GM12878 (cell line): Measurements from ENCODE around the gene SEMA3B. TPM values are rescaled to one million over a fixed set of nuclear protein-coding genes. Genes with fewer than 3 reads are reported as not detected.

Source experiments
- ATAC-seq: fragments of 200-7000 bp; cut with Tn5 transposase; 3 replicates; pipeline ENCODE4 v1.9.1; 2020; ENCODE audit warnings: mild to moderate bottlenecking, moderate library complexity
- BruUV-seq: library from RNA; stranded (reverse); fragments of 400-500 nt; replicated peaks from 2 replicates; lab custom pipeline; 2021; lab: Mats Ljungman, UMichigan
- CTCF ChIA-PET: fragments of 300-600 bp; sonication (Branson Sonifier 250); formaldehyde crosslinking; extraction: SDS; loops from one replicate; lab custom pipeline; 2021; ENCODE audit warnings: inconsistent platforms; lab: Yijun Ruan, JAX
- POLR2A ChIA-PET: fragments of 350-600 bp; formaldehyde crosslinking; extraction: SDS; loops from one replicate; lab custom pipeline; 2021; ENCODE audit warnings: inconsistent platforms; lab: Charles Lee
- RAD21 ChIA-PET: fragments of 300-600 bp; sonication (Branson Sonifier 250); formaldehyde crosslinking; loops from one replicate; lab custom pipeline; 2023; ENCODE audit warnings: antibody characterized with exemption; ENCODE audit not compliant: unreplicated experiment; lab: Charles Lee
- SMC1A ChIA-PET: fragments of 300-600 bp; sonication (Branson Sonifier 250); formaldehyde crosslinking; loops from one replicate; lab custom pipeline; 2023; ENCODE audit not compliant: unreplicated experiment, uncharacterized antibody; lab: Charles Lee
- DNase-seq: peaks from one replicate; pipeline ENCODE4 v3.0.0-alpha.2; 2011; ENCODE audit warnings: low read depth, low spot score
- FAIRE-seq: peaks from 3 replicates; lab custom pipeline; 2011; peaks lifted over from hg19 to GRCh38; lab: Jason Lieb, UNC
- H2AFZ ChIP-seq: 2 replicates; pipeline ENCODE4 v1.6.0; 2011; ENCODE audit warnings: low read depth, low read length, control low read depth; ENCODE audit not compliant: control insufficient read depth
- H3K27ac ChIP-seq: 2 replicates; pipeline ENCODE4 v1.5.1; 2011; ENCODE audit warnings: control low read depth; ENCODE audit not compliant: control insufficient read depth, insufficient read depth
- H3K27me3 ChIP-seq, 2 experiments: replicated peaks in 1 of 2; 2 replicates each; pipeline versions ENCODE4 v1.6.0 to v1.6.1; 2011; ENCODE audit warnings: low read length in 1 of 2; ENCODE audit not compliant: control insufficient read depth in 2 of 2, insufficient read depth in 2 of 2
- H3K36me3 ChIP-seq, 2 experiments: 2 replicates each; pipeline ENCODE4 v1.5.1; 2011; ENCODE audit warnings: low read length in 1 of 2; ENCODE audit not compliant: control insufficient read depth in 2 of 2, insufficient read depth in 2 of 2
- H3K4me1 ChIP-seq: 2 replicates; pipeline ENCODE4 v1.6.1; 2011; ENCODE audit warnings: mild to moderate bottlenecking, low read length, moderate library complexity, mixed read lengths; ENCODE audit not compliant: control insufficient read depth, insufficient read depth
- H3K4me2 ChIP-seq: 2 replicates; pipeline ENCODE4 v1.6.0; 2011; ENCODE audit warnings: control low read depth; ENCODE audit not compliant: control insufficient read depth, insufficient read depth
- H3K4me3 ChIP-seq: fragments of 200-600 bp; sonication (generic); 2 replicates; pipeline ENCODE4 v1.5.1; 2016
- H3K79me2 ChIP-seq: 2 replicates; pipeline ENCODE4 v1.6.0; 2011; ENCODE audit warnings: low read length; ENCODE audit not compliant: control insufficient read depth, insufficient read depth
- H3K9ac ChIP-seq: 2 replicates; pipeline ENCODE4 v1.8.0; 2011; ENCODE audit warnings: low read length, control low read depth, mixed read lengths; ENCODE audit not compliant: control insufficient read depth, insufficient read depth
- H3K9me3 ChIP-seq: replicated peaks from 3 replicates; pipeline ENCODE4 v1.5.1; 2011; ENCODE audit warnings: mild to moderate bottlenecking, low read length; ENCODE audit not compliant: control insufficient read depth, insufficient read depth
- H4K20me1 ChIP-seq: 2 replicates; pipeline ENCODE4 v1.6.0; 2011; ENCODE audit not compliant: control insufficient read depth, insufficient read depth
- ATF3 ChIP-seq: IDR thresholded peaks from 2 replicates; pipeline ENCODE4 v1.6.1; 2011; ENCODE audit warnings: low read depth, mild to moderate bottlenecking, low read length, moderate library complexity, borderline replicate concordance; ENCODE audit errors: extremely low read depth
- BRCA1 ChIP-seq: IDR thresholded peaks from 2 replicates; pipeline ENCODE4 v1.6.1; 2011; ENCODE audit warnings: low read depth, low read length, improper control_type of control experiment
- CBFB ChIP-seq: IDR thresholded peaks from 2 replicates; pipeline ENCODE4 v1.6.1; 2016; ENCODE audit warnings: antibody characterized with exemption, low read depth
- CBX5 ChIP-seq: sonication (generic); IDR thresholded peaks from 2 replicates; pipeline ENCODE4 v1.6.1; 2016; ENCODE audit warnings: low read depth, moderate library complexity, mild to moderate bottlenecking, inconsistent platforms
- CEBPB ChIP-seq, 2 experiments: fragments of 150-350 bp in 1 of 2; IDR thresholded peaks; 2 replicates each; pipeline ENCODE4 v1.6.1; 2012 to 2014; ENCODE audit warnings: low read depth in 2 of 2, low read length in 2 of 2, borderline replicate concordance in 1 of 2, inconsistent platforms in 1 of 2
- CTCF ChIP-seq, 3 experiments: IDR thresholded peaks in 2 of 3; conservative IDR thresholded peaks in 1 of 3; 2 replicates each; pipeline ENCODE4 v1.5.1; 2011; ENCODE audit warnings: low read depth in 3 of 3, low read length in 3 of 3, mild to moderate bottlenecking in 3 of 3, control low read depth in 2 of 3, moderate library complexity in 2 of 3, inconsistent platforms in 1 of 3, mixed read lengths in 1 of 3; ENCODE audit not compliant: control insufficient read depth in 2 of 3, insufficient read depth in 1 of 3; ENCODE audit errors: extremely low read depth in 1 of 3
- EGR1 ChIP-seq, 2 experiments: IDR thresholded peaks; 1 replicate in 1 of 2; 2 replicates in 1 of 2; pipeline ENCODE4 v1.6.1; 2011 to 2012; ENCODE audit warnings: low read depth in 2 of 2, low read length in 2 of 2, borderline replicate concordance in 1 of 2, mild to moderate bottlenecking in 1 of 2, moderate library complexity in 1 of 2
- NFXL1 ChIP-seq: fragments of 450-650 bp; IDR thresholded peaks from 2 replicates; pipeline ENCODE4 v1.6.1; 2017; ENCODE audit warnings: antibody characterized with exemption, mild to moderate bottlenecking, borderline replicate concordance
- PKNOX1 ChIP-seq: fragments of 450-650 bp; IDR thresholded peaks from 2 replicates; pipeline ENCODE4 v1.6.1; 2016; ENCODE audit warnings: mild to moderate bottlenecking
- RFX5 ChIP-seq: IDR thresholded peaks from 2 replicates; pipeline ENCODE4 v1.6.1; 2011; ENCODE audit warnings: low read depth, low read length, improper control_type of control experiment
- SREBF2 ChIP-seq: IDR thresholded peaks from 2 replicates; pipeline ENCODE4 v1.6.1; 2012; ENCODE audit warnings: mild to moderate bottlenecking, low read length
- SRF ChIP-seq, 2 experiments: IDR thresholded peaks; 2 replicates each; pipeline ENCODE4 v1.6.1; 2011; ENCODE audit warnings: low read depth in 2 of 2, low read length in 2 of 2, mild to moderate bottlenecking in 1 of 2, moderate library complexity in 1 of 2
- TCF12 ChIP-seq: IDR thresholded peaks from 2 replicates; pipeline ENCODE4 v1.6.1; 2011; ENCODE audit warnings: low read depth, mild to moderate bottlenecking, low read length
- ZBTB33 ChIP-seq: fragments of 450-650 bp; IDR thresholded peaks from 2 replicates; pipeline ENCODE4 v1.6.1; 2017; ENCODE audit warnings: mild to moderate bottlenecking
- WGBS: methylation state at CpG from one replicate; pipeline ENCODE4 v1.1.6; 2016; ENCODE audit warnings: low lambda C conversion rate; ENCODE audit not compliant: insufficient replicate concordance, insufficient coverage; ENCODE audit errors: missing lambda C conversion rate; 5-methylcytosine and 5-hydroxymethylcytosine counted together
- in situ Hi-C: fragments of 300-500 bp; cut with MboI; formaldehyde crosslinking; loops from 9 replicates; pipeline ENCODE4 v1.14.3; 2018; ENCODE audit warnings: mixed read lengths
- intact Hi-C: fragments of 100-400 bp; cut with micrococcal nuclease; formaldehyde crosslinking; loops from one replicate; pipeline ENCODE4 v1.14.2; 2022; ENCODE audit not compliant: unreplicated experiment
- polyA plus RNA-seq, 11 experiments: library from polyadenylated mRNA; depleted of rRNA in 4 of 11; unstranded in 6 of 11; stranded (reverse) in 5 of 11; fragments of >200 nt; fragmentation: Nextera tagmentation in 4 of 11; fragmentation: Illumina TruSeq in 1 of 11; extraction: Ambion mirVana in 4 of 11; extraction: Trizol in 1 of 11; gene quantifications; 1 replicate in 1 of 11; 2 replicates in 10 of 11; pipeline versions ENCODE4 v1.2.1 to v1.2.3, GENCODE V29; 2011 to 2016; ENCODE audit warnings: inconsistent platforms in 2 of 11, missing spikeins in 2 of 11, low read depth in 1 of 11
- total RNA-seq, 4 experiments: library from RNA; depleted of rRNA in 3 of 4; stranded (reverse); fragments of >200 nt in 3 of 4; fragmentation: Illumina TruSeq in 1 of 4; extraction: Trizol in 1 of 4; gene quantifications; 2 replicates each; pipeline versions ENCODE4 v1.2.1 to v1.2.3, GENCODE V29; 2013 to 2021

SEMA3B gene
- total and polyA plus RNA-seq, 10 of the 15 experiments (the other 5 are each of a cell fraction or from before 2014, with no cell fraction given): 0.06 to 0.59 (median 0.14) TPM; not detected in 2

- FAIRE-seq: no peak
- Histone ChIP-seq H2AFZ (no peak overlapping the region), H3K27ac (no peak overlapping the region), H3K4me1 (peaks cover 22% of the 10 kb centered on the region), H3K36me3 (peaks cover 0 to 2% of the 10 kb centered on the region in 2 experiments; a peak in 1 of 4 replicates), H3K9me3 (no peaks in the 10 kb centered on the region), H3K79me2 (peaks cover 5% of the 10 kb centered on the region), H3K27me3 (no peaks in the 10 kb centered on the region), H4K20me1 (no peaks in the 10 kb centered on the region), H3K4me3 (no peak overlapping the region), H3K9ac (no peak overlapping the region), H3K4me2 (no peak overlapping the region)
- ChIA-PET CTCF (interaction anchor here (0.5 to 1.5 kb wide), 2 partner anchors 11 to 70 kb away, joined by 3 to 4 read pairs; partner anchors contain the start of gene TUSC2), RAD21 (interaction anchor here (0.9 kb wide), 1 partner anchor 18 kb away, joined by 3 read pairs; the partner anchor contains the start of genes HYAL3 and NAA80), SMC1A (interaction anchor here (0.7 to 1.3 kb wide), 3 partner anchors 18 to 44 kb away, joined by 3 to 4 read pairs (median 3); no protein-coding TSS in a partner anchor), POLR2A (interaction anchor here (0.6 to 1.6 kb wide), 3 partner anchors 18 to 322 kb away, joined by 3 to 7 read pairs (median 4); partner anchors contain the start of genes HYAL3 and NAA80)
- DNase-seq: no peak
- ATAC-seq: no peak
- intact Hi-C loops: no loop called here
- no TSS peak for BruUV-seq
- 58% methylated on average over 6 of the region's 6 CpGs for WGBS
- in situ Hi-C loops: no loop called here
- TF ChIP-seq PKNOX1 (no peak), BRCA1 (no peak), CBX5 (no peak), ATF3 (no peak), CEBPB (IDR thresholded peaks at IDR 0.05; ENCODE audit: borderline replicate concordance in 1 of 2, low read depth in 2 of 2, low read length in 2 of 2) (no peak), EGR1 (IDR thresholded peaks at IDR 0.05; ENCODE audit: borderline replicate concordance in 1 of 2, low read depth in 2 of 2, low read length in 2 of 2) (no peak), ZBTB33 (no peak), NFXL1 (no peak), CBFB (no peak), SRF (IDR thresholded peaks at IDR 0.05; ENCODE audit: low read depth in 2 of 2, low read length in 2 of 2) (no peak), RFX5 (no peak), TCF12 (no peak), CTCF (IDR thresholded peaks at IDR 0.05 in 2 of 3, conservative IDR thresholded peaks at IDR 0.05 in 1 of 3; ENCODE audit: control insufficient read depth in 2 of 3, extremely low read depth in 1 of 3, insufficient read depth in 1 of 3, low read depth in 3 of 3, low read length in 3 of 3) (no peak), SREBF2 (no peak)
These were observed 48.4 kb downstream of the SEMA3B start for GRCh38 chr3:50317300-50317699.
